HepG2 (cell line): ENCODE results near the gene GLB1L. TPM values are rescaled to one million over a fixed set of nuclear protein-coding genes. Genes with fewer than 3 reads are reported as not detected.

Source experiments
- AGO2 ChIP-seq: fragments of 200-400 bp; formaldehyde crosslinking; optimal IDR thresholded peaks from 2 replicates; pipeline ENCODE3; 2017; ENCODE audit warnings: mild to moderate bottlenecking, low read depth, low read length, moderate library complexity
- AHR ChIP-seq: IDR thresholded peaks from 2 replicates; pipeline ENCODE4 v1.6.1; 2018; ENCODE audit warnings: missing genetic modification reagents, missing compliant biosample characterization
- BORCS8-MEF2B ChIP-seq: sonication (generic); formaldehyde crosslinking; IDR thresholded peaks from 2 replicates; pipeline ENCODE4 v1.8.0; 2022; ENCODE audit warnings: mild to moderate bottlenecking, missing genetic modification reagents
- ESRRA ChIP-seq: sonication (generic); formaldehyde crosslinking; IDR thresholded peaks from 2 replicates; pipeline ENCODE4 v1.5.1; 2020; ENCODE audit warnings: mild to moderate bottlenecking, low read depth, missing genetic modification reagents
- GPN1 ChIP-seq: sonication (generic); formaldehyde crosslinking; IDR thresholded peaks from 2 replicates; pipeline ENCODE4 v1.5.1; 2020; ENCODE audit warnings: missing genetic modification reagents, borderline replicate concordance
- KMT2A ChIP-seq: sonication (generic); formaldehyde crosslinking; IDR thresholded peaks from 2 replicates; pipeline ENCODE4 v1.4.0; 2020; ENCODE audit warnings: missing genetic modification reagents
- NCOA2 ChIP-seq: sonication (generic); formaldehyde crosslinking; IDR thresholded peaks from 2 replicates; pipeline ENCODE4 v1.8.0; 2022; ENCODE audit warnings: inconsistent platforms
- POLR2AphosphoS5 ChIP-seq: IDR thresholded peaks from 2 replicates; pipeline ENCODE4 v1.6.1; 2012; ENCODE audit warnings: low read depth, low read length
- TARDBP ChIP-seq: sonication (generic); formaldehyde crosslinking; IDR thresholded peaks from 2 replicates; pipeline ENCODE4 v1.8.0; 2022; ENCODE audit warnings: mild to moderate bottlenecking, missing genetic modification reagents
- TRIM24 ChIP-seq: sonication (generic); formaldehyde crosslinking; IDR thresholded peaks from 2 replicates; pipeline ENCODE4 v1.8.0; 2022; ENCODE audit warnings: mild to moderate bottlenecking, missing genetic modification reagents
- ZBTB10 ChIP-seq: sonication (generic); formaldehyde crosslinking; IDR thresholded peaks from 2 replicates; pipeline ENCODE4 v1.4.0; 2020; ENCODE audit warnings: missing genetic modification reagents, borderline replicate concordance
- ZFP36 ChIP-seq: fragments of 150-350 bp; IDR thresholded peaks from 2 replicates; pipeline ENCODE4 v1.6.1; 2018; ENCODE audit warnings: borderline replicate concordance, low read length, low read depth; ENCODE audit not compliant: partially characterized antibody
- ZFP90 ChIP-seq: sonication (generic); formaldehyde crosslinking; IDR thresholded peaks from 2 replicates; pipeline ENCODE4 v1.8.0; 2022; ENCODE audit warnings: missing genetic modification reagents, mild to moderate bottlenecking, inconsistent platforms, borderline replicate concordance
- ZNF562 ChIP-seq: sonication (generic); formaldehyde crosslinking; IDR thresholded peaks from 2 replicates; pipeline ENCODE4 v1.8.0; 2022; ENCODE audit warnings: missing genetic modification reagents, borderline replicate concordance
- ZNF563 ChIP-seq: sonication (generic); formaldehyde crosslinking; IDR thresholded peaks from 2 replicates; pipeline ENCODE4 v1.8.0; 2022; ENCODE audit warnings: mild to moderate bottlenecking, moderate library complexity, missing genetic modification reagents
- ZNF589 ChIP-seq: sonication (generic); formaldehyde crosslinking; conservative IDR thresholded peaks from 2 replicates; pipeline ENCODE4 v1.8.0; 2022; ENCODE audit warnings: mild to moderate bottlenecking, moderate library complexity, missing genetic modification reagents
- ZNF607 ChIP-seq: sonication (generic); formaldehyde crosslinking; IDR thresholded peaks from 2 replicates; pipeline ENCODE4 v1.5.1; 2020; ENCODE audit warnings: missing genetic modification reagents, mild to moderate bottlenecking, borderline replicate concordance
- ZNF652 ChIP-seq: IDR thresholded peaks from 2 replicates; pipeline ENCODE4 v1.6.1; 2016; ENCODE audit warnings: low read depth, borderline replicate concordance
- polyA plus RNA-seq, 8 experiments: library from polyadenylated mRNA; depleted of rRNA in 3 of 8; stranded (reverse) in 7 of 8; unstranded in 1 of 8; fragments of >200 nt; fragmentation: Illumina TruSeq in 4 of 8; extraction: Trizol in 4 of 8; gene quantifications; 2 replicates each; pipeline versions ENCODE4 v1.2.1 to v1.2.3, GENCODE V29; 2011 to 2016; ENCODE audit warnings: low read depth in 4 of 8, missing spikeins in 1 of 8, mixed read lengths in 1 of 8; ENCODE audit not compliant: insufficient read depth in 1 of 8
- total RNA-seq, 5 experiments: library from RNA; depleted of rRNA; stranded (reverse); fragments of >200 nt; fragmentation: Illumina TruSeq; extraction: Trizol; gene quantifications; 2 replicates each; pipeline ENCODE4 v1.2.3, GENCODE V29; 2016; ENCODE audit warnings: low read depth in 1 of 5
- TF ChIP-seq, protein P1 (sequence below): sonication (generic); formaldehyde crosslinking; IDR thresholded peaks from 2 replicates; pipeline ENCODE4 v1.4.0; 2020; ENCODE audit warnings: low read depth, missing genetic modification reagents

The GLB1L gene
- total and polyA plus RNA-seq, 2 of the 13 experiments (the other 11 are each of a cell fraction or from before 2014, with no cell fraction given): 6.8 to 7.3 TPM

- no peak for TF ChIP-seq AGO2
- TF ChIP-seq ZNF652 (CRISPR knock-in tag): no peak; the same call in 1 of the 2 replicates
- 0 out of 2 replicates have a peak, but pooled peaks have one; percentile 22 for TF ChIP-seq ZBTB10 (CRISPR knock-in tag)
- TF ChIP-seq POLR2AphosphoS5: peak; percentile 50; the same call in 1 of the 2 replicates
- TF ChIP-seq AHR (CRISPR knock-in tag): peak; percentile 94
- TF ChIP-seq, protein P1, sequence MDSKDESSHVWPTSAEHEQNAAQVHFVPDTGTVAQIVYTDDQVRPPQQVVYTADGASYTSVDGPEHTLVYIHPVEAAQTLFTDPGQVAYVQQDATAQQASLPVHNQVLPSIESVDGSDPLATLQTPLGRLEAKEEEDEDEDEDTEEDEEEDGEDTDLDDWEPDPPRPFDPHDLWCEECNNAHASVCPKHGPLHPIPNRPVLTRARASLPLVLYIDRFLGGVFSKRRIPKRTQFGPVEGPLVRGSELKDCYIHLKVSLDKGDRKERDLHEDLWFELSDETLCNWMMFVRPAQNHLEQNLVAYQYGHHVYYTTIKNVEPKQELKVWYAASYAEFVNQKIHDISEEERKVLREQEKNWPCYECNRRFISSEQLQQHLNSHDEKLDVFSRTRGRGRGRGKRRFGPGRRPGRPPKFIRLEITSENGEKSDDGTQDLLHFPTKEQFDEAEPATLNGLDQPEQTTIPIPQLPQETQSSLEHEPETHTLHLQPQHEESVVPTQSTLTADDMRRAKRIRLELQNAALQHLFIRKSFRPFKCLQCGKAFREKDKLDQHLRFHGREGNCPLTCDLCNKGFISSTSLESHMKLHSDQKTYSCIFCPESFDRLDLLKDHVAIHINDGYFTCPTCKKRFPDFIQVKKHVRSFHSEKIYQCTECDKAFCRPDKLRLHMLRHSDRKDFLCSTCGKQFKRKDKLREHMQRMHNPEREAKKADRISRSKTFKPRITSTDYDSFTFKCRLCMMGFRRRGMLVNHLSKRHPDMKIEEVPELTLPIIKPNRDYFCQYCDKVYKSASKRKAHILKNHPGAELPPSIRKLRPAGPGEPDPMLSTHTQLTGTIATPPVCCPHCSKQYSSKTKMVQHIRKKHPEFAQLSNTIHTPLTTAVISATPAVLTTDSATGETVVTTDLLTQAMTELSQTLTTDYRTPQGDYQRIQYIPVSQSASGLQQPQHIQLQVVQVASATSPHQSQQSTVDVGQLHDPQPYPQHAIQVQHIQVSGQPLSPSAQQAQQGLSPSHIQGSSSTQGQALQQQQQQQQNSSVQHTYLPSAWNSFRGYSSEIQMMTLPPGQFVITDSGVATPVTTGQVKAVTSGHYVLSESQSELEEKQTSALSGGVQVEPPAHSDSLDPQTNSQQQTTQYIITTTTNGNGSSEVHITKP (CRISPR knock-in tag): peak; percentile 79
- TF ChIP-seq GPN1 (CRISPR knock-in tag): no peak
- no peak for TF ChIP-seq ZNF562 (CRISPR knock-in tag)
- TF ChIP-seq TARDBP (CRISPR knock-in tag): peak; percentile 81
- peak; percentile 74 for TF ChIP-seq KMT2A
- peak; percentile 82 for TF ChIP-seq ZFP90 (CRISPR knock-in tag)
- no peak for TF ChIP-seq TRIM24 (CRISPR knock-in tag)
- TF ChIP-seq BORCS8-MEF2B (CRISPR knock-in tag): peak; percentile 92
- TF ChIP-seq ZNF607 (CRISPR knock-in tag): peak; percentile 76; the same call in 1 of the 2 replicates
- TF ChIP-seq ZNF563 (CRISPR knock-in tag): peak; percentile 95
- peak; percentile 80; the same call in 1 of the 2 replicates for TF ChIP-seq ZNF589 (CRISPR knock-in tag)
- peak; percentile 57; the same call in 1 of the 2 replicates for TF ChIP-seq NCOA2 (CRISPR knock-in tag)
- peak; percentile 19; the same call in 1 of the 2 replicates for TF ChIP-seq ESRRA (CRISPR knock-in tag)
- TF ChIP-seq ZFP36: no peak
These were observed 49.4 kb upstream of the GLB1L start (continued) for GRCh38 chr2:219294356-219295351.
